ENCODE data around the gene SLC4A7. TPM values are rescaled to one million over a fixed set of nuclear protein-coding genes. Genes with fewer than 3 reads are reported as not detected.

SLC4A7 gene
- total RNA-seq, 2 experiments from 2014 or later, result 55.0 to 57.5 TPM

- Mint-ChIP-seq H3K4me1 (peaks cover 19% of the 10 kb centered on the region), H3K36me3 (peaks cover 36% of the 10 kb centered on the region), H3K27me3 (no peaks in the 10 kb centered on the region), H3K27ac (no peak overlapping the region), H3K9me3 (ENCODE audit: low read depth) (no peaks in the 10 kb centered on the region), H3K4me3 (no peak overlapping the region)
- CTCF ChIA-PET, result no interaction called here
- DNase-seq (no peak), ATAC-seq (no peak)
These were observed 92.4 kb downstream of the SLC4A7 start for GRCh38 chr3:27391796-27392195.

- CTCF ChIA-PET, result no interaction called here
- H3K4me3 Mint-ChIP-seq, result no peak overlapping the region
- ATAC-seq (no peak), DNase-seq (no peak)
- peaks cover 8% of the 10 kb centered on the region for H3K4me1 Mint-ChIP-seq
- peaks cover 40% of the 10 kb centered on the region for H3K36me3 Mint-ChIP-seq
- no peaks in the 10 kb centered on the region for H3K27me3 Mint-ChIP-seq
- no peaks in the 10 kb centered on the region for H3K9me3 Mint-ChIP-seq (ENCODE audit: low read depth)
- H3K27ac Mint-ChIP-seq, result no peak overlapping the region
These were observed 96.6 kb downstream of the SLC4A7 start for GRCh38 chr3:27387625-27388024.

- Mint-ChIP-seq H3K4me1 (peaks cover 4% of the 10 kb centered on the region), H3K27ac (no peak overlapping the region), H3K36me3 (peaks cover 29% of the 10 kb centered on the region), H3K27me3 (no peaks in the 10 kb centered on the region), H3K9me3 (ENCODE audit: low read depth) (no peaks in the 10 kb centered on the region), H3K4me3 (no peak overlapping the region)
- CTCF ChIA-PET, result no interaction called here
- DNase-seq (no peak), ATAC-seq (no peak)
These were observed 98.7 kb downstream of the SLC4A7 start for GRCh38 chr3:27385504-27385903.

GRCh38 chr3:27384191-27384590 is 100.0 kb downstream of the SLC4A7 start:
- H3K4me1 Mint-ChIP-seq, result peaks cover 6% of the 10 kb centered on the region
- ATAC-seq (no peak), DNase-seq (no peak)
- H3K27me3 Mint-ChIP-seq, result no peaks in the 10 kb centered on the region
- peaks cover 30% of the 10 kb centered on the region for H3K36me3 Mint-ChIP-seq
- no peak overlapping the region for H3K27ac Mint-ChIP-seq
- CTCF ChIA-PET, result no interaction called here
- no peak overlapping the region for H3K4me3 Mint-ChIP-seq
- H3K9me3 Mint-ChIP-seq (ENCODE audit: low read depth), result no peaks in the 10 kb centered on the region

- CTCF ChIA-PET, result interaction anchor here (0.6 kb wide), 1 partner anchor 45 kb away, joined by 3 read pairs; no protein-coding TSS in a partner anchor
- ATAC-seq (peak; percentile 16), DNase-seq (no peak)
- no peak overlapping the region for H3K27ac Mint-ChIP-seq
- H3K4me3 Mint-ChIP-seq, result no peak overlapping the region
- peaks cover 8% of the 10 kb centered on the region for H3K4me1 Mint-ChIP-seq
- no peaks in the 10 kb centered on the region for H3K9me3 Mint-ChIP-seq (ENCODE audit: low read depth)
- no peaks in the 10 kb centered on the region for H3K27me3 Mint-ChIP-seq
- H3K36me3 Mint-ChIP-seq, result peaks cover 28% of the 10 kb centered on the region
These were observed 103.5 kb downstream of the SLC4A7 start for GRCh38 chr3:27380433-27381357.

GRCh38 chr3:27378331-27378730 is 105.9 kb downstream of the SLC4A7 start:
- Mint-ChIP-seq H3K36me3 (peaks cover 21% of the 10 kb centered on the region), H3K27me3 (no peaks in the 10 kb centered on the region), H3K4me1 (peaks cover 8% of the 10 kb centered on the region), H3K27ac (peak overlapping the region; percentile 2), H3K4me3 (no peak overlapping the region), H3K9me3 (ENCODE audit: low read depth) (no peaks in the 10 kb centered on the region)
- no peak for ATAC-seq
- CTCF ChIA-PET, result interaction anchor here (0.8 kb wide), 1 partner anchor 13 kb away, joined by 3 read pairs; no protein-coding TSS in a partner anchor
- no peak for DNase-seq

GRCh38 chr3:27376109-27376772 is 107.9 kb downstream of the SLC4A7 start:
- CTCF ChIA-PET, result interaction anchor here (1.2 kb wide), 1 partner anchor 18 kb away, joined by 3 read pairs; no protein-coding TSS in a partner anchor
- H3K27me3 Mint-ChIP-seq, result no peaks in the 10 kb centered on the region
- DNase-seq (no peak), ATAC-seq (no peak)
- H3K36me3 Mint-ChIP-seq, result peaks cover 15% of the 10 kb centered on the region
- no peak overlapping the region for H3K27ac Mint-ChIP-seq
- no peak overlapping the region for H3K4me3 Mint-ChIP-seq
- H3K4me1 Mint-ChIP-seq, result peaks cover 8% of the 10 kb centered on the region
- no peaks in the 10 kb centered on the region for H3K9me3 Mint-ChIP-seq (ENCODE audit: low read depth)

GRCh38 chr3:27368831-27369607 is 115.2 kb downstream of the SLC4A7 start, which contains the start of gene NEK10:
Gene NEK10, minus strand, starts transcription at chr3:27369383. Its CDS starts 16,501 bp downstream, at chr3:27352882.
- H3K4me1 Mint-ChIP-seq, result peaks cover 16% of the 10 kb centered on the region
- no peaks in the 10 kb centered on the region for H3K36me3 Mint-ChIP-seq
- no peaks in the 10 kb centered on the region for H3K9me3 Mint-ChIP-seq (ENCODE audit: low read depth)
- H3K27ac Mint-ChIP-seq, result peak within 1 kb of the TSS; percentile 70
- peak within 1 kb of the TSS; percentile 85 for H3K4me3 Mint-ChIP-seq
- DNase-seq (peak; percentile 94), ATAC-seq (peak; percentile 98)
- H3K27me3 Mint-ChIP-seq, result peaks cover 2% of the 10 kb centered on the region
- CTCF ChIA-PET, result interaction anchor here (1.2 to 4.3 kb wide), 4 partner anchors 11 to 344 kb away, joined by 4 to 18 read pairs (median 6); no protein-coding TSS in a partner anchor

GRCh38 chr3:27366062-27366591 is 118.1 kb downstream of the SLC4A7 start:
- Mint-ChIP-seq H3K36me3 (no peaks in the 10 kb centered on the region), H3K9me3 (ENCODE audit: low read depth) (no peaks in the 10 kb centered on the region), H3K27ac (no peak overlapping the region), H3K4me3 (no peak overlapping the region), H3K4me1 (peaks cover 16% of the 10 kb centered on the region), H3K27me3 (peaks cover 2% of the 10 kb centered on the region)
- ATAC-seq (no peak), DNase-seq (no peak)
- CTCF ChIA-PET, result interaction anchor here (1.6 to 4.3 kb wide), 3 partner anchors 8 to 315 kb away, joined by 5 to 18 read pairs (median 6); no protein-coding TSS in a partner anchor

- CTCF ChIA-PET, result interaction anchor here (0.6 kb wide), 1 partner anchor 101 kb away, joined by 4 read pairs; no protein-coding TSS in a partner anchor
- Mint-ChIP-seq H3K4me3 (no peak overlapping the region), H3K9me3 (ENCODE audit: low read depth) (no peaks in the 10 kb centered on the region), H3K27me3 (no peaks in the 10 kb centered on the region), H3K27ac (no peak overlapping the region), H3K4me1 (peaks cover 27% of the 10 kb centered on the region), H3K36me3 (no peaks in the 10 kb centered on the region)
- DNase-seq, result no peak
- ATAC-seq, result no peak
These were observed 123.8 kb downstream of the SLC4A7 start for GRCh38 chr3:27360113-27361078.

- Mint-ChIP-seq H3K27ac (peak overlapping the region; percentile 80), H3K4me3 (no peak overlapping the region)
These were observed 125.8 kb downstream of the SLC4A7 start for GRCh38 chr3:27358372-27358771.

More at GRCh38 chr3:27358372-27358771, 125.8 kb downstream of the SLC4A7 start:
- H3K36me3 Mint-ChIP-seq, result no peaks in the 10 kb centered on the region
- H3K27me3 Mint-ChIP-seq, result peaks cover 2% of the 10 kb centered on the region
- ATAC-seq (no peak), DNase-seq (no peak)
- CTCF ChIA-PET, result interaction anchor here (0.6 to 1.5 kb wide), 15 partner anchors 9 to 991 kb away, joined by 3 to 18 read pairs (median 4); partner anchors contain the start of genes AZI2, NEK10, SLC4A7 and ZCWPW2
- H3K9me3 Mint-ChIP-seq (ENCODE audit: low read depth), result no peaks in the 10 kb centered on the region
- H3K4me1 Mint-ChIP-seq, result peaks cover 27% of the 10 kb centered on the region

All from activated CD8-positive, alpha-beta memory T cell treated with anti-CD3 and anti-CD28 coated beads, Interleukin-2, amount 10 ng/mL, durations not matched to agents 7 days and 5 days (primary cell).